HEK293T (cell line): ENCODE measurements around the gene ITGB5.

Experiments used
- ARNT ChIP-seq: fragments of 450-650 bp; IDR thresholded peaks from 2 replicates; pipeline ENCODE4 v1.6.1; 2017; ENCODE audit warnings: mild to moderate bottlenecking
- BHLHE40 ChIP-seq: fragments of 450-650 bp; IDR thresholded peaks from 2 replicates; pipeline ENCODE4 v1.6.1; 2016; ENCODE audit warnings: mild to moderate bottlenecking, moderate library complexity, borderline replicate concordance
- ELF4 ChIP-seq: fragments of 450-650 bp; IDR thresholded peaks from 2 replicates; pipeline ENCODE4 v1.6.1; 2017; ENCODE audit warnings: antibody characterized with exemption
- FOXA1 ChIP-seq: fragments of 450-650 bp; IDR thresholded peaks from 2 replicates; pipeline ENCODE4 v1.6.1; 2016; ENCODE audit warnings: mild to moderate bottlenecking
- FOXM1 ChIP-seq: fragments of 450-650 bp; IDR thresholded peaks from 2 replicates; pipeline ENCODE4 v1.6.1; 2017; ENCODE audit warnings: mild to moderate bottlenecking, borderline replicate concordance
- HDGF ChIP-seq: fragments of 450-650 bp; IDR thresholded peaks from 2 replicates; pipeline ENCODE4 v1.6.1; 2017; ENCODE audit warnings: antibody characterized with exemption, borderline replicate concordance
- L3MBTL2 ChIP-seq: fragments of 450-650 bp; conservative IDR thresholded peaks from 2 replicates; pipeline ENCODE4 v1.6.1; 2016; ENCODE audit warnings: mild to moderate bottlenecking
- NFRKB ChIP-seq: fragments of 450-650 bp; IDR thresholded peaks from 2 replicates; pipeline ENCODE4 v1.6.1; 2016; ENCODE audit warnings: mild to moderate bottlenecking, moderate library complexity
- PKNOX1 ChIP-seq: fragments of 450-650 bp; IDR thresholded peaks from 2 replicates; pipeline ENCODE4 v1.6.1; 2016
- SP1 ChIP-seq: fragments of 450-650 bp; IDR thresholded peaks from 2 replicates; pipeline ENCODE4 v1.6.1; 2017
- ZNF384 ChIP-seq: fragments of 450-650 bp; IDR thresholded peaks from 2 replicates; pipeline ENCODE4 v1.6.1; 2016

GRCh38 chr3:124854009-124854408 is 33.2 kb downstream of the ITGB5 start:
- no peak for TF ChIP-seq SP1
- no peak for TF ChIP-seq PKNOX1
- TF ChIP-seq L3MBTL2: no peak
- TF ChIP-seq BHLHE40: no peak
- TF ChIP-seq ZNF384: no peak
- no peak for TF ChIP-seq FOXA1
- TF ChIP-seq ARNT: no peak
- no peak for TF ChIP-seq HDGF
- TF ChIP-seq ELF4: no peak
- TF ChIP-seq FOXM1: no peak
- TF ChIP-seq NFRKB: no peak
